Panc1 (cell line): ENCODE measurements around the gene KRT38. TPM values are rescaled to one million over a fixed set of nuclear protein-coding genes. Genes with fewer than 3 reads are reported as not detected.

Experiments
- ATAC-seq: fragments of 200-7000 bp; cut with Tn5 transposase; 2 replicates; pipeline ENCODE4 v1.9.1; 2020; ENCODE audit warnings: mild to moderate bottlenecking, moderate library complexity
- BruUV-seq: library from RNA; stranded (reverse); fragments of 400-500 nt; replicated peaks from 2 replicates; lab custom pipeline; 2021; lab: Mats Ljungman, UMichigan
- CTCF ChIA-PET: fragments of 300-600 bp; sonication (Branson Sonifier 250); formaldehyde crosslinking; loops from one replicate; lab custom pipeline; 2022; ENCODE audit warnings: antibody characterized with exemption; lab: Charles Lee
- POLR2A ChIA-PET: fragments of 300-600 bp; sonication (Branson Sonifier 250); formaldehyde crosslinking; loops from one replicate; lab custom pipeline; 2022; ENCODE audit warnings: antibody characterized with exemption; lab: Charles Lee
- DNase-seq: peaks from one replicate; pipeline ENCODE4 v3.0.0-alpha.2; 2010; ENCODE audit warnings: low read depth, low spot score
- H3K27ac ChIP-seq: 2 replicates; pipeline ENCODE4 v1.5.1; 2011; ENCODE audit warnings: mild to moderate bottlenecking, low read length, inconsistent platforms
- H3K27me3 ChIP-seq: fragments of 200-500 bp; sonication (Bioruptor generic); 2 replicates; pipeline ENCODE4 v1.6.0; 2014; ENCODE audit warnings: low read length, inconsistent platforms; ENCODE audit not compliant: control insufficient read depth, insufficient read depth
- H3K36me3 ChIP-seq: fragments of 200-500 bp; sonication (Bioruptor generic); 2 replicates; pipeline ENCODE4 v1.5.1; 2014; ENCODE audit warnings: inconsistent platforms, mild to moderate bottlenecking, low read length, moderate library complexity; ENCODE audit not compliant: control insufficient read depth, insufficient read depth
- H3K4me1 ChIP-seq: 2 replicates; pipeline ENCODE4 v1.5.1; 2011; ENCODE audit warnings: inconsistent platforms, mild to moderate bottlenecking, low read length, moderate library complexity; ENCODE audit not compliant: control insufficient read depth, insufficient read depth
- H3K4me3 ChIP-seq, 2 experiments: 2 replicates each; pipeline ENCODE4 v1.5.1; 2011 to 2012; ENCODE audit warnings: low read depth in 2 of 2, low read length in 2 of 2, mild to moderate bottlenecking in 2 of 2, inconsistent platforms in 1 of 2, moderate library complexity in 1 of 2
- H3K9me3 ChIP-seq: fragments of 200-500 bp; sonication (Bioruptor generic); 2 replicates; pipeline ENCODE4 v1.5.1; 2014; ENCODE audit warnings: low read depth, mild to moderate bottlenecking, inconsistent platforms, low read length, moderate library complexity; ENCODE audit not compliant: control insufficient read depth, insufficient read depth
- POLR2AphosphoS5 ChIP-seq: IDR thresholded peaks from 2 replicates; pipeline ENCODE4 v1.6.1; 2012; ENCODE audit warnings: mild to moderate bottlenecking, low read depth, low read length, moderate library complexity
- SIN3A ChIP-seq: IDR thresholded peaks from 2 replicates; pipeline ENCODE4 v1.6.1; 2012; ENCODE audit warnings: low read depth, mild to moderate bottlenecking, low read length, moderate library complexity, borderline replicate concordance; ENCODE audit not compliant: insufficient read depth
- TCF7L2 ChIP-seq: IDR thresholded peaks from 2 replicates; pipeline ENCODE4 v1.6.1; 2011; ENCODE audit warnings: mild to moderate bottlenecking, low read depth, low read length, inconsistent platforms
- in situ Hi-C: cut with HindIII; loops from 2 replicates; pipeline ENCODE4 v1.10.0; 2016; ENCODE audit warnings: low sequenced_read_pairs, low pct_unique_long_range_greater_than_20kb
- intact Hi-C: fragments of 100-400 bp; cut with micrococcal nuclease; formaldehyde crosslinking; loops from one replicate; pipeline ENCODE4 v1.10.0; 2022; ENCODE audit not compliant: unreplicated experiment
- total RNA-seq: library from RNA; stranded (reverse); gene quantifications from one replicate; pipeline ENCODE4 v1.2.1, GENCODE V29; 2021; ENCODE audit not compliant: unreplicated experiment
- TF ChIP-seq, protein P1 (sequence below): fragments of 450-650 bp; IDR thresholded peaks from 2 replicates; pipeline ENCODE4 v1.5.1; 2017; ENCODE audit warnings: mild to moderate bottlenecking
- TF ChIP-seq, protein P2 (sequence below), 2 experiments: IDR thresholded peaks; 2 replicates each; pipeline ENCODE4 v1.6.1; 2011 to 2012; ENCODE audit warnings: low read depth in 2 of 2, control low read depth in 1 of 2, low read length in 1 of 2, mild to moderate bottlenecking in 1 of 2, moderate library complexity in 1 of 2; ENCODE audit not compliant: insufficient read depth in 1 of 2

The KRT38 gene
- total RNA-seq, 1 experiment from 2014 or later: not detected

DNA sequence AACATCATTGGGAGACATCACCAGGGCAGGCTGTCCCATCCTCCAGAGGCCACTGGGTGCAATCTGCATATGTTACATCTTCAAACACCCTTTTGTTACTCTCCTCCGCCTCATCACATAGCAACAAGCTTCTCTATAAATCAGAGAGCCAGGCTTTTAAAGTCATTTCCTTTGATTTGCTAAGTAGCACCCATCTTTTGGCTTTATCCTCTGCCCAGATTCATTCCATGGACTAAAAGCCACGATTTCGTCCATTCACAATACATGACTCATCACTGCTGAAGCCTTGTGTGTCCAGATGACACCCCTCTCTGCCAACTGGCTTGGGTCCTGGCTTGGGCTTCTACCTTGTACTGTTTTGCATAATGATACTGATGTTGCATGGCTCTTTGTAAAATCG lies 2.0 kb upstream of the KRT38 start:
- Histone ChIP-seq H3K4me3 (no peak overlapping the region), H3K27me3 (no peaks in the 10 kb centered on the region), H3K4me1 (no peaks in the 10 kb centered on the region), H3K9me3 (no peaks in the 10 kb centered on the region), H3K36me3 (no peaks in the 10 kb centered on the region), H3K27ac (no peak overlapping the region)
- ChIA-PET CTCF (no interaction called here), POLR2A (no interaction called here)
- no TSS peak for BruUV-seq
- intact Hi-C loops: loop anchor here (10.0 kb wide), 1 partner anchor 58 kb away; the partner anchor contains the start of gene KRT34
- DNase-seq (no peak), ATAC-seq (no peak)
- in situ Hi-C loops: no loop called here
- TF ChIP-seq, protein P1, sequence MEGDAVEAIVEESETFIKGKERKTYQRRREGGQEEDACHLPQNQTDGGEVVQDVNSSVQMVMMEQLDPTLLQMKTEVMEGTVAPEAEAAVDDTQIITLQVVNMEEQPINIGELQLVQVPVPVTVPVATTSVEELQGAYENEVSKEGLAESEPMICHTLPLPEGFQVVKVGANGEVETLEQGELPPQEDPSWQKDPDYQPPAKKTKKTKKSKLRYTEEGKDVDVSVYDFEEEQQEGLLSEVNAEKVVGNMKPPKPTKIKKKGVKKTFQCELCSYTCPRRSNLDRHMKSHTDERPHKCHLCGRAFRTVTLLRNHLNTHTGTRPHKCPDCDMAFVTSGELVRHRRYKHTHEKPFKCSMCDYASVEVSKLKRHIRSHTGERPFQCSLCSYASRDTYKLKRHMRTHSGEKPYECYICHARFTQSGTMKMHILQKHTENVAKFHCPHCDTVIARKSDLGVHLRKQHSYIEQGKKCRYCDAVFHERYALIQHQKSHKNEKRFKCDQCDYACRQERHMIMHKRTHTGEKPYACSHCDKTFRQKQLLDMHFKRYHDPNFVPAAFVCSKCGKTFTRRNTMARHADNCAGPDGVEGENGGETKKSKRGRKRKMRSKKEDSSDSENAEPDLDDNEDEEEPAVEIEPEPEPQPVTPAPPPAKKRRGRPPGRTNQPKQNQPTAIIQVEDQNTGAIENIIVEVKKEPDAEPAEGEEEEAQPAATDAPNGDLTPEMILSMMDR: no peak
- TF ChIP-seq, protein P2, sequence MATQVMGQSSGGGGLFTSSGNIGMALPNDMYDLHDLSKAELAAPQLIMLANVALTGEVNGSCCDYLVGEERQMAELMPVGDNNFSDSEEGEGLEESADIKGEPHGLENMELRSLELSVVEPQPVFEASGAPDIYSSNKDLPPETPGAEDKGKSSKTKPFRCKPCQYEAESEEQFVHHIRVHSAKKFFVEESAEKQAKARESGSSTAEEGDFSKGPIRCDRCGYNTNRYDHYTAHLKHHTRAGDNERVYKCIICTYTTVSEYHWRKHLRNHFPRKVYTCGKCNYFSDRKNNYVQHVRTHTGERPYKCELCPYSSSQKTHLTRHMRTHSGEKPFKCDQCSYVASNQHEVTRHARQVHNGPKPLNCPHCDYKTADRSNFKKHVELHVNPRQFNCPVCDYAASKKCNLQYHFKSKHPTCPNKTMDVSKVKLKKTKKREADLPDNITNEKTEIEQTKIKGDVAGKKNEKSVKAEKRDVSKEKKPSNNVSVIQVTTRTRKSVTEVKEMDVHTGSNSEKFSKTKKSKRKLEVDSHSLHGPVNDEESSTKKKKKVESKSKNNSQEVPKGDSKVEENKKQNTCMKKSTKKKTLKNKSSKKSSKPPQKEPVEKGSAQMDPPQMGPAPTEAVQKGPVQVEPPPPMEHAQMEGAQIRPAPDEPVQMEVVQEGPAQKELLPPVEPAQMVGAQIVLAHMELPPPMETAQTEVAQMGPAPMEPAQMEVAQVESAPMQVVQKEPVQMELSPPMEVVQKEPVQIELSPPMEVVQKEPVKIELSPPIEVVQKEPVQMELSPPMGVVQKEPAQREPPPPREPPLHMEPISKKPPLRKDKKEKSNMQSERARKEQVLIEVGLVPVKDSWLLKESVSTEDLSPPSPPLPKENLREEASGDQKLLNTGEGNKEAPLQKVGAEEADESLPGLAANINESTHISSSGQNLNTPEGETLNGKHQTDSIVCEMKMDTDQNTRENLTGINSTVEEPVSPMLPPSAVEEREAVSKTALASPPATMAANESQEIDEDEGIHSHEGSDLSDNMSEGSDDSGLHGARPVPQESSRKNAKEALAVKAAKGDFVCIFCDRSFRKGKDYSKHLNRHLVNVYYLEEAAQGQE (IDR thresholded peaks at IDR 0.05; ENCODE audit: insufficient read depth in 1 of 2, low read depth in 2 of 2, low read length in 1 of 2): no peak
- TF ChIP-seq POLR2AphosphoS5 (no peak), TCF7L2 (no peak), SIN3A (no peak)

DNA sequence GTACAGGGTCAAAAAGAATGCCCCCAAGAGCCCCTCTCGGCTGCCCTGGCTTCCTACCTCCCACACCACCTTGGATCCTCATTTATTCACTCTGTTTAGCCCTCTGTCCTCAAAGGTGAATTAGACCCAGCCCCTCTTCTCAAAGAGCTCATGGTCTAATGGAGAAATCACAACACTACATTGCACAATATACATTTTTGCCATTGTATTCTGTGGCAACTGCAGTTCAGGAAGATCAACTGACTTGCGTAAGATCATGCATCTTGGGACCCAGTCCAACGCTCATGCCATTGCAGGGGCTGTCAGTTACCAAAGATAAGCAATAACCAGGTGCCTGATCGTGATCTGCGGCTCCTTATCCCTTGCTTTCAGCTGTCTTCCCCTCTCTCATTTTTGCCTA lies 1.4 kb downstream of the KRT38 start:
- in situ Hi-C loops: no loop called here
- Histone ChIP-seq H3K4me1 (no peaks in the 10 kb centered on the region), H3K27ac (no peak overlapping the region), H3K27me3 (no peaks in the 10 kb centered on the region), H3K4me3 (no peak overlapping the region), H3K36me3 (no peaks in the 10 kb centered on the region), H3K9me3 (no peaks in the 10 kb centered on the region)
- ATAC-seq: no peak
- DNase-seq: no peak
- CTCF ChIA-PET: no interaction called here
- intact Hi-C loops: no loop called here
- BruUV-seq: no TSS peak
- no peak for TF ChIP-seq SIN3A
- TF ChIP-seq, protein P2 (IDR thresholded peaks at IDR 0.05; ENCODE audit: insufficient read depth in 1 of 2, low read depth in 2 of 2, low read length in 1 of 2): no peak
- no peak for TF ChIP-seq TCF7L2
- TF ChIP-seq POLR2AphosphoS5: no peak
- TF ChIP-seq, protein P1: no peak
- POLR2A ChIA-PET: interaction anchor here (0.7 kb wide), 1 partner anchor 86 kb away, joined by 3 read pairs; no protein-coding TSS in a partner anchor
